Sigmoid colon (tissue), 7 donors: ENCODE measurements around the gene UMODL1. TPM values are rescaled to one million over a fixed set of nuclear protein-coding genes. Genes with fewer than 3 reads are reported as not detected.
A peak's percentile ranks its signal among the peaks of the same experiment; 100 is the strongest.

Experiments used
- DNase-seq: peaks from one replicate; pipeline ENCODE4 v3.0.0-alpha.2; 2019
- H3K27ac ChIP-seq, 4 donors: fragments of 200-600 bp; sonication (generic); one replicate each; pipeline ENCODE4 v1.5.1; 2016 to 2019; ENCODE audit warnings: mild to moderate bottlenecking in 1 of 4
- H3K27me3 ChIP-seq, 3 donors: fragments of 200-600 bp; sonication (generic); one replicate each; pipeline ENCODE4 v1.5.1; 2019; ENCODE audit warnings: mild to moderate bottlenecking in 1 of 3
- H3K36me3 ChIP-seq, 4 donors: fragments of 200-600 bp; sonication (generic); one replicate each; pipeline ENCODE4 v1.5.1; 2016 to 2019
- H3K4me1 ChIP-seq, 4 donors: fragments of 200-600 bp; sonication (generic); one replicate each; pipeline ENCODE4 v1.5.1; 2017 to 2019
- H3K4me3 ChIP-seq, 4 donors: fragments of 200-600 bp; sonication (generic); one replicate each; pipeline ENCODE4 v1.5.1; 2017 to 2019; ENCODE audit warnings: mild to moderate bottlenecking in 2 of 4, moderate library complexity in 1 of 4
- H3K9me3 ChIP-seq, 4 donors: fragments of 200-600 bp in 3 of 4; sonication (generic) in 3 of 4; one replicate each; pipeline versions ENCODE4 v1.5.1 to v1.6.1; 2013 to 2019
- CTCF ChIP-seq, 4 experiments: fragments of 450-650 bp in 3 of 4; fragments of 200-600 bp in 1 of 4; IDR thresholded peaks; one replicate each; pipeline ENCODE4 v1.5.1; 2016 to 2019; ENCODE audit warnings: antibody characterized with exemption in 4 of 4, mild to moderate bottlenecking in 3 of 4, moderate library complexity in 2 of 4
- EP300 ChIP-seq, 4 donors: sonication (generic); formaldehyde crosslinking; IDR thresholded peaks; one replicate each; pipeline ENCODE4 v1.6.1; 2017; ENCODE audit warnings: antibody characterized with exemption in 4 of 4
- POLR2A ChIP-seq, 2 donors: fragments of 450-650 bp; IDR thresholded peaks; one replicate each; pipeline ENCODE4 v1.6.1; 2016; ENCODE audit warnings: antibody characterized with exemption in 2 of 2, mild to moderate bottlenecking in 2 of 2, moderate library complexity in 2 of 2
- POLR2AphosphoS5 ChIP-seq, 4 donors: sonication (generic); formaldehyde crosslinking; IDR thresholded peaks; one replicate each; pipeline ENCODE4 v1.6.1; 2017; ENCODE audit warnings: antibody characterized with exemption in 4 of 4
- WGBS, 2 donors: extraction: QIAGEN DNeasy Blood & Tissue Kit; methylation state at CpG; one replicate each; pipeline ENCODE4 v1.1.7; 2013; 5-methylcytosine and 5-hydroxymethylcytosine counted together
- intact Hi-C: fragments of 100-400 bp; cut with DNase I; formaldehyde crosslinking; loops from one replicate; pipeline ENCODE4 v1.15.1; 2023
- polyA plus RNA-seq, 3 donors: library from polyadenylated mRNA; stranded (reverse); fragments of 200-250 nt; gene quantifications; one replicate each; pipeline ENCODE4 v1.2.3, GENCODE V29; 2013
- total RNA-seq, 4 donors: library from RNA; depleted of rRNA; stranded (reverse); fragments of >200 nt; gene quantifications; one replicate each; pipeline ENCODE4 v1.1.0, GENCODE V29; 2016
- donor health status: healthy with polysubstance abuse.
- donor health status: Bipolar disorder and iron deficiency.
- donor health status: healthy.

Gene UMODL1
- total and polyA plus RNA-seq, 7 donors, result 0.13 to 0.23 TPM; not detected in 5

- no peak for DNase-seq
- Histone ChIP-seq H3K36me3 (no peaks in the 10 kb centered on the region), H3K4me1 (peaks cover 0 to 13% (median 0%) of the 10 kb centered on the region in 4 donors), H3K27me3 (no peaks in the 10 kb centered on the region), H3K27ac (no peak overlapping the region), H3K9me3 (no peaks in the 10 kb centered on the region), H3K4me3 (no peak overlapping the region)
- no peak for TF ChIP-seq POLR2A (IDR thresholded peaks at IDR 0.05)
- no peak for TF ChIP-seq CTCF (IDR thresholded peaks at IDR 0.05)
- TF ChIP-seq EP300 (IDR thresholded peaks at IDR 0.05), result no peak
- TF ChIP-seq POLR2AphosphoS5 (IDR thresholded peaks at IDR 0.05), result no peak
- intact Hi-C loops, result no loop called here
- WGBS, 2 donors, result 72 to 85% methylated on average over 2 of the region's 2 CpGs
Observed at GRCh38 chr21:42186591-42186990, 115.5 kb downstream of the UMODL1 start.

DNA sequence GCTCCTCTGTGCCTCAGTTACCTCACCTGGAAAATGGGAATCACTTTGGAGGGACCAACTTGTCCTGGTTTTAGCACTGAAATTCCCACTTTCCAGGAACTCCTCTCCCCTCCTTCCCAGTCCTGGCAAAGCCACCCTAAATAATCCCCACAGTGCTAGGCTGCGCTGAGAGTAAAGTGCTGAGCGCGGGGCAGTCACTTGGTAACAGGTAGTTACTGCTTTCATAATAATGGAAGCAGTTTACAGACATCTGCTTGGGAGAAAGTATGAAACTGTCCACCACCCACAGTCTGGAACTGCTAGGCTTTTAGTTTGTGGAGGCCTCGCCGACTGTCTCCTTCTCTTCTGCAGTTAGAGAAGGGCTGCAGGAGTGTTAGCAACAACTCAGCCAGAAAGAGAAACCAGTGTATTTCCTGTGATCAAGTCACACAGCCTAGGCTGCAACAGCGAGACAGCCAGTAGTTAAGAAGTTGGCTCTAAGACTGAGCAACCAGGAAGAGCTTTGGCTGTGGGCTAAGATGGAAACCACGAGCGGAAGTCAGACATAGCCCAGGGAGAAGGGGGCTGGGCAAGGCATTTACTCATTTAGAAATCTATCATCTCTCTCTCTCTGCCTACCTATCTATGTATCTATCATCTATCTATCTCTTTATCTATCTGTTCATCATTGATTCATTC lies 117.0 kb downstream of the UMODL1 start:
- intact Hi-C loops, result no loop called here
- Histone ChIP-seq H3K27ac (peak overlapping the region in 3 of 4 donors; percentile 47 to 65 (median 51)), H3K4me1 (peaks cover 0 to 7% (median 0%) of the 10 kb centered on the region in 4 donors), H3K27me3 (no peaks in the 10 kb centered on the region), H3K9me3 (no peaks in the 10 kb centered on the region), H3K4me3 (no peak overlapping the region), H3K36me3 (no peaks in the 10 kb centered on the region)
- DNase-seq, result peak; percentile 77
- 42 to 79% methylated on average over 8 of the region's 8 CpGs for WGBS, 2 donors
- TF ChIP-seq POLR2A (IDR thresholded peaks at IDR 0.05) (no peak), EP300 (IDR thresholded peaks at IDR 0.05) (no peak), CTCF (IDR thresholded peaks at IDR 0.05) (no peak), POLR2AphosphoS5 (IDR thresholded peaks at IDR 0.05) (peak in 2 of 4 donors; percentile 24 to 31)

GRCh38 chr21:42188663-42189062 lies 117.5 kb downstream of the UMODL1 start:
- DNase-seq, result no peak
- peaks cover 0 to 4% (median 0%) of the 10 kb centered on the region in 4 donors for H3K4me1 ChIP-seq
- no peaks in the 10 kb centered on the region for H3K27me3 ChIP-seq
- peak overlapping the region in 3 of 4 donors; percentile 47 to 65 (median 51) for H3K27ac ChIP-seq
- WGBS, 2 donors, result 74 to 82% methylated on average over 4 of the region's 4 CpGs
- no peaks in the 10 kb centered on the region for H3K9me3 ChIP-seq
- no peaks in the 10 kb centered on the region for H3K36me3 ChIP-seq
- TF ChIP-seq EP300 (IDR thresholded peaks at IDR 0.05) (no peak), CTCF (IDR thresholded peaks at IDR 0.05) (no peak), POLR2A (IDR thresholded peaks at IDR 0.05) (no peak), POLR2AphosphoS5 (IDR thresholded peaks at IDR 0.05) (no peak)
- H3K4me3 ChIP-seq, result no peak overlapping the region
- intact Hi-C loops, result no loop called here

GRCh38 chr21:42189431-42189830 lies 118.3 kb downstream of the UMODL1 start:
- Histone ChIP-seq H3K9me3 (no peaks in the 10 kb centered on the region), H3K4me3 (no peak overlapping the region), H3K27me3 (no peaks in the 10 kb centered on the region), H3K4me1 (peaks cover 0 to 4% (median 0%) of the 10 kb centered on the region in 4 donors), H3K27ac (no peak overlapping the region), H3K36me3 (no peaks in the 10 kb centered on the region)
- TF ChIP-seq POLR2A (IDR thresholded peaks at IDR 0.05) (no peak), EP300 (IDR thresholded peaks at IDR 0.05) (no peak), POLR2AphosphoS5 (IDR thresholded peaks at IDR 0.05) (no peak), CTCF (IDR thresholded peaks at IDR 0.05) (no peak)
- DNase-seq, result no peak
- WGBS, 2 donors, result 45 to 92% methylated on average over 1 of the region's 1 CpG
- intact Hi-C loops, result no loop called here
